Measurements from ENCODE around the gene SERF2. TPM values are rescaled to one million over a fixed set of nuclear protein-coding genes. Genes with fewer than 3 reads are reported as not detected.

SERF2 gene
- total and polyA plus RNA-seq, 2 of the 8 experiments (the other 6 are each of a cell fraction or from before 2014, with no cell fraction given) = 655 to 999 TPM

GRCh38 chr15:43763819-43764446 is 28.2 kb upstream of the SERF2 start:
- no peaks in the 10 kb centered on the region; the same call in 1 of the 2 replicates for H3K79me1 ChIP-seq (ENCODE audit: low read depth, low read length)
- H3K4ac ChIP-seq (replicated peaks; ENCODE audit: insufficient read length, low read depth, low read length) = no peak overlapping the region
- CTCF ChIA-PET (ENCODE audit: partially characterized antibody) = no interaction called here
- H3K27ac ChIP-seq (ENCODE audit: low read depth, low read length) = no peak overlapping the region
- H3K79me2 ChIP-seq (ENCODE audit: control insufficient read depth in 1 of 2, insufficient read depth in 2 of 2, low read length in 2 of 2) = peaks cover 0 to 3% of the 10 kb centered on the region in 2 experiments; a peak in 1 of 4 replicates
- no peak for DNase-seq (ENCODE audit: low read depth in 1 of 2, low spot score in 2 of 2)
- no peak overlapping the region for H2BK12ac ChIP-seq (ENCODE audit: low read depth, low read length)
- H2AFZ ChIP-seq (ENCODE audit: low read length) = no peak overlapping the region
- TF ChIP-seq EP300 (IDR thresholded peaks at IDR 0.05; ENCODE audit: borderline replicate concordance in 1 of 2, low read depth in 2 of 2, low read length in 2 of 2) (no peak), BCL11A (IDR thresholded peaks at IDR 0.05; ENCODE audit: low read depth in 2 of 2, low read length in 2 of 2) (no peak), JUND (IDR thresholded peaks at IDR 0.05; ENCODE audit: low read length) (no peak), GTF2F1 (IDR thresholded peaks at IDR 0.05; ENCODE audit: borderline replicate concordance, low read depth, low read length) (no peak), MAX (IDR thresholded peaks at IDR 0.05) (no peak), SP4 (IDR thresholded peaks at IDR 0.05; ENCODE audit: low read length) (no peak), BRCA1 (IDR thresholded peaks at IDR 0.05; ENCODE audit: low read depth, low read length) (no peak)
- TF ChIP-seq, protein P1, sequence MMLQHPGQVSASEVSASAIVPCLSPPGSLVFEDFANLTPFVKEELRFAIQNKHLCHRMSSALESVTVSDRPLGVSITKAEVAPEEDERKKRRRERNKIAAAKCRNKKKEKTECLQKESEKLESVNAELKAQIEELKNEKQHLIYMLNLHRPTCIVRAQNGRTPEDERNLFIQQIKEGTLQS (IDR thresholded peaks at IDR 0.05; ENCODE audit: insufficient read depth, low read depth, low read length) = no peak
- H3K18ac ChIP-seq (ENCODE audit: extremely low read depth, low read length) = no peak overlapping the region
- no peak overlapping the region for H3K4me3 ChIP-seq (ENCODE audit: extremely low read depth in 1 of 4, insufficient read depth in 2 of 4, low read depth in 3 of 4, low read length in 4 of 4)
- no peak overlapping the region for H2AK5ac ChIP-seq (ENCODE audit: low read depth, low read length)
- no peak overlapping the region for H3K4me2 ChIP-seq (ENCODE audit: insufficient read depth in 1 of 2, low read depth in 2 of 2, low read length in 2 of 2)
- H3K36me3 ChIP-seq (ENCODE audit: control insufficient read depth in 2 of 4, insufficient read depth in 4 of 4, low read length in 3 of 4) = peaks cover 39 to 91% (median 74%) of the 10 kb centered on the region in 4 experiments
- WGBS, 2 experiments (ENCODE audit: extremely low coverage in 1 of 2, insufficient coverage in 1 of 2, insufficient read length in 1 of 2, insufficient replicate concordance in 2 of 2, low coverage in 1 of 2, low lambda C conversion rate in 2 of 2, missing lambda C conversion rate in 1 of 2) = 93% methylated on average over 2 of the region's 2 CpGs; no CpG with 5 or more reads in 1 of the 2 experiments
- H4K5ac ChIP-seq (ENCODE audit: insufficient read length, low read depth, low read length) = no peak overlapping the region
- H4K91ac ChIP-seq (replicated peaks; ENCODE audit: insufficient read length, low read length) = no peak overlapping the region
- H3K4me1 ChIP-seq (replicated peaks in 1 of 4; ENCODE audit: control insufficient read depth in 3 of 4, insufficient read depth in 4 of 4, low read length in 3 of 4) = no peaks in the 10 kb centered on the region
- no peak for FAIRE-seq
- no peak overlapping the region for H2BK15ac ChIP-seq (ENCODE audit: low read length)
- H3K9ac ChIP-seq (replicated peaks in 1 of 4; ENCODE audit: extremely low read depth in 1 of 4, low read depth in 3 of 4, low read length in 3 of 4) = no peak overlapping the region
- no peak overlapping the region for H3K56ac ChIP-seq (replicated peaks; ENCODE audit: insufficient read length, low read depth, low read length)
- H2BK5ac ChIP-seq (ENCODE audit: low read depth, low read length) = no peak overlapping the region
- no peak overlapping the region for H3K14ac ChIP-seq (ENCODE audit: insufficient read length)
- H3K9me3 ChIP-seq (ENCODE audit: insufficient read depth in 2 of 2, low read depth in 1 of 2, low read length in 1 of 2) = no peaks in the 10 kb centered on the region
- H2BK20ac ChIP-seq (ENCODE audit: low read length) = no peak overlapping the region
- no peaks in the 10 kb centered on the region for H3K23me2 ChIP-seq (ENCODE audit: low read depth, low read length)
- no peak overlapping the region for H4K8ac ChIP-seq (ENCODE audit: extremely low read depth, insufficient read depth, low read length)
- peaks cover 3 to 4% of the 10 kb centered on the region in 2 experiments for H4K20me1 ChIP-seq (replicated peaks in 1 of 2; ENCODE audit: control insufficient read depth in 1 of 2, insufficient read depth in 2 of 2, low read length in 2 of 2)
- POLR2A ChIA-PET (ENCODE audit: partially characterized antibody) = interaction anchor here (1.2 kb wide), 1 partner anchor 10 kb away, joined by 4 read pairs; no protein-coding TSS in a partner anchor
- H3K23ac ChIP-seq (ENCODE audit: insufficient read length) = no peak overlapping the region
- no peak overlapping the region for H2BK120ac ChIP-seq (replicated peaks; ENCODE audit: low read depth, low read length)
- no peaks in the 10 kb centered on the region for H3K27me3 ChIP-seq (replicated peaks in 1 of 4; ENCODE audit: control insufficient read depth in 3 of 4, extremely low read depth in 1 of 4, insufficient read depth in 3 of 4, low read length in 3 of 4)
